Measurements from ENCODE around the gene SUN3. TPM values are rescaled to one million over a fixed set of nuclear protein-coding genes. Genes with fewer than 3 reads are reported as not detected.

SUN3 gene
- total RNA-seq, 4 donors from 2014 or later = not detected

GRCh38 chr7:47965456-47965855, 63.5 kb downstream of the SUN3 start:
- peaks cover 2 to 35% (median 23%) of the 10 kb centered on the region in 4 donors for H3K4me1 ChIP-seq
- no peaks in the 10 kb centered on the region for H3K9me3 ChIP-seq
- H3K4me3 ChIP-seq = no peak overlapping the region
- TF ChIP-seq POLR2AphosphoS5 (IDR thresholded peaks at IDR 0.05) = no peak
- no peak for TF ChIP-seq CTCF (IDR thresholded peaks at IDR 0.05)
- no peak for TF ChIP-seq POLR2A (IDR thresholded peaks at IDR 0.05)
- TF ChIP-seq EP300 (IDR thresholded peaks at IDR 0.05; ENCODE audit: low read depth) = no peak
- WGBS, 2 donors (ENCODE audit: low coverage in 1 of 2) = 67 to 87% methylated on average over 1 to 5 of the region's 5 CpGs
- intact Hi-C loops (cut with DNase I; ENCODE audit: low total_unique reads) = no loop called here
- no peak for DNase-seq
- peaks cover 0 to 63% (median 27%) of the 10 kb centered on the region in 4 donors for H3K36me3 ChIP-seq
- no peak overlapping the region for H3K27ac ChIP-seq
- in situ Hi-C loops (cut with MboI; ENCODE audit: low pct_ligation_motif_present in 1 of 4, low pct_unique_long_range_greater_than_20kb in 1 of 4, low sequenced_read_pairs in 3 of 4) = no loop called here
- H3K27me3 ChIP-seq = no peaks in the 10 kb centered on the region

DNA sequence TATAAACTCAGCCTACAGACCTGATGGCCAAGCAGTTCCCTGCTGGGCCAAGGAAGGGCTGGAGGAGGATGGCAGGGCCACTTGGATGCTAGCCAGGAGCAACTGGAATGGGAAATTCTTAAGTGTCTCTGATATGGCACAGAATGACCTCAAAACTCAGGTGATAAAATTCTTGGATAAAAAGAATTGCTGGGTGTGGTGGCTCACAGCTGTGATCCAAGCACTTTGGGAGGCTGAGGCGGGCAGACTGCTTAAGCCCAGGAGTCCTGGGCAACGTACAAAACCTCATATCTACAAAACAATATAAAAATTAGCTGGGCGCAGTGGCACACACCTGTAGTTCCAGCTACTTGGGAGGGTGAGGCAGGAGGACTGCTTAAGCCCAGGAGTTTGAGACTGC, 66.6 kb downstream of the SUN3 start:
- H3K9me3 ChIP-seq = no peaks in the 10 kb centered on the region
- H3K4me3 ChIP-seq = no peak overlapping the region
- peak; percentile 78 for DNase-seq
- in situ Hi-C loops (cut with MboI; ENCODE audit: low pct_ligation_motif_present in 1 of 4, low pct_unique_long_range_greater_than_20kb in 1 of 4, low sequenced_read_pairs in 3 of 4) (no loop called here), intact Hi-C loops (cut with DNase I; ENCODE audit: low total_unique reads) (no loop called here)
- 62% methylated on average over 3 of the region's 3 CpGs; no CpG with 5 or more reads in 1 of the 2 donors for WGBS, 2 donors (ENCODE audit: low coverage in 1 of 2)
- H3K27ac ChIP-seq = peak overlapping the region; percentile 55 to 79 (median 64)
- TF ChIP-seq EP300 (IDR thresholded peaks at IDR 0.05; ENCODE audit: low read depth) = no peak
- TF ChIP-seq POLR2AphosphoS5 (IDR thresholded peaks at IDR 0.05) = peak in 1 of 3 donors; percentile 26
- TF ChIP-seq CTCF (IDR thresholded peaks at IDR 0.05) = no peak
- H3K27me3 ChIP-seq = no peaks in the 10 kb centered on the region
- H3K36me3 ChIP-seq = peaks cover 0 to 56% (median 24%) of the 10 kb centered on the region in 4 donors
- H3K4me1 ChIP-seq = peaks cover 0 to 17% (median 9%) of the 10 kb centered on the region in 4 donors

- Histone ChIP-seq H3K9me3 (no peaks in the 10 kb centered on the region), H3K27ac (no peak overlapping the region), H3K4me3 (no peak overlapping the region), H3K4me1 (peaks cover 0 to 7% (median 2%) of the 10 kb centered on the region in 4 donors), H3K36me3 (peaks cover 0 to 19% (median 0%) of the 10 kb centered on the region in 4 donors), H3K27me3 (no peaks in the 10 kb centered on the region)
- WGBS, 2 donors (ENCODE audit: low coverage in 1 of 2) = 66 to 77% methylated on average over 6 of the region's 6 CpGs
- intact Hi-C loops (cut with DNase I; ENCODE audit: low total_unique reads) = no loop called here
- in situ Hi-C loops (cut with MboI; ENCODE audit: low pct_ligation_motif_present in 1 of 4, low pct_unique_long_range_greater_than_20kb in 1 of 4, low sequenced_read_pairs in 3 of 4) = no loop called here
- TF ChIP-seq CTCF (IDR thresholded peaks at IDR 0.05) (no peak), EP300 (IDR thresholded peaks at IDR 0.05; ENCODE audit: low read depth) (no peak), POLR2AphosphoS5 (IDR thresholded peaks at IDR 0.05) (no peak), POLR2A (IDR thresholded peaks at IDR 0.05) (no peak)
- no peak for DNase-seq
Measured at GRCh38 chr7:47957156-47957555, 71.8 kb downstream of the SUN3 start.

GRCh38 chr7:47956220-47956619, 72.7 kb downstream of the SUN3 start:
- Histone ChIP-seq H3K4me3 (no peak overlapping the region), H3K36me3 (peaks cover 0 to 15% (median 0%) of the 10 kb centered on the region in 4 donors), H3K4me1 (peaks cover 0 to 6% (median 2%) of the 10 kb centered on the region in 4 donors), H3K9me3 (no peaks in the 10 kb centered on the region), H3K27me3 (no peaks in the 10 kb centered on the region), H3K27ac (no peak overlapping the region)
- WGBS, 2 donors (ENCODE audit: low coverage in 1 of 2) = 92 to 96% methylated on average over 4 to 6 of the region's 6 CpGs
- intact Hi-C loops (cut with DNase I; ENCODE audit: low total_unique reads) (no loop called here), in situ Hi-C loops (cut with MboI; ENCODE audit: low pct_ligation_motif_present in 1 of 4, low pct_unique_long_range_greater_than_20kb in 1 of 4, low sequenced_read_pairs in 3 of 4) (no loop called here)
- no peak for DNase-seq
- TF ChIP-seq POLR2A (IDR thresholded peaks at IDR 0.05) = no peak

All from transverse colon (tissue), 4 donors.